ENCODE results near the gene KRT85. TPM values are rescaled to one million over a fixed set of nuclear protein-coding genes. Genes with fewer than 3 reads are reported as not detected.

Gene KRT85
- total and polyA plus RNA-seq, 10 of the 15 experiments (the other 5 are each of a cell fraction or from before 2014, with no cell fraction given), result 0.05 to 0.18 (median 0.11) TPM; not detected in 6

DNA sequence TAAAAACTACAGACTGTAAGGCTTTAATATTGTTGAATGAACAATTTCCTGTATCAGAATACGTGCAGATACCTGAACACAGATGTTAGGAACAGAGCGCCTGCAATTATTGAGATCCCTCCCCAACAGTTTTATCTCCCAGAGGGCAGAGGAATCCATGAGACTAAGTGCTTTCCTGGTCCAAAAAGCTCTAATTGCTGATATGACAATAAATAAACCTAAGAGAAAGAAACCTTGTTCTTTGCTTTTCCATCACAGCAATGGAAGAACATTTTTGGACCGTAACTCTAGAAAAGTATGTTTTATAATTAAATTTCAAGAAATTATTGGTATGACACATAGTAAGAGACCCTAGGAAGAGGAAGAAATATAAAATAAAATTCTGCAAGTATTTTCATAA lies 33.1 kb downstream of the KRT85 start:
- Histone ChIP-seq H3K4me3 (no peak overlapping the region), H3K9ac (ENCODE audit: control insufficient read depth, insufficient read depth, low read length) (no peak overlapping the region), H3K27ac (ENCODE audit: control insufficient read depth, insufficient read depth) (no peak overlapping the region), H3K9me3 (replicated peaks; ENCODE audit: control insufficient read depth, insufficient read depth, low read length) (no peaks in the 10 kb centered on the region; the same call in 2 of the 3 replicates), H3K4me2 (ENCODE audit: control insufficient read depth, insufficient read depth) (no peak overlapping the region), H3K4me1 (ENCODE audit: control insufficient read depth, insufficient read depth, low read length) (no peaks in the 10 kb centered on the region), H4K20me1 (ENCODE audit: control insufficient read depth, insufficient read depth) (no peaks in the 10 kb centered on the region), H3K27me3 (replicated peaks in 1 of 2; ENCODE audit: control insufficient read depth in 2 of 2, insufficient read depth in 2 of 2, low read length in 1 of 2) (peaks cover 0 to 2% of the 10 kb centered on the region in 2 experiments; a peak in 2 of 4 replicates), H2AFZ (ENCODE audit: control insufficient read depth, low read depth, low read length) (no peak overlapping the region), H3K79me2 (ENCODE audit: control insufficient read depth, insufficient read depth, low read length) (no peaks in the 10 kb centered on the region), H3K36me3 (ENCODE audit: control insufficient read depth in 2 of 2, insufficient read depth in 2 of 2, low read length in 1 of 2) (no peaks in the 10 kb centered on the region)
- ChIA-PET POLR2A (no interaction called here), CTCF (interaction anchor here (1.3 kb wide), 1 partner anchor 27 kb away, joined by 3 read pairs; no protein-coding TSS in a partner anchor), SMC1A (ENCODE audit: uncharacterized antibody, unreplicated experiment) (no interaction called here), RAD21 (ENCODE audit: unreplicated experiment) (no interaction called here)
- no peak for DNase-seq (ENCODE audit: low read depth, low spot score)
- WGBS (ENCODE audit: insufficient coverage, insufficient replicate concordance, low lambda C conversion rate, missing lambda C conversion rate), result 54% methylated on average over 3 of the region's 3 CpGs
- intact Hi-C loops (cut with micrococcal nuclease; ENCODE audit: unreplicated experiment), result no loop called here
- in situ Hi-C loops (cut with MboI), result no loop called here
- TF ChIP-seq ZNF217 (IDR thresholded peaks at IDR 0.05), result no peak
- TF ChIP-seq ETV6 (conservative IDR thresholded peaks at IDR 0.05 in 1 of 2, IDR thresholded peaks at IDR 0.05 in 1 of 2; ENCODE audit: borderline replicate concordance in 1 of 2, low read depth in 1 of 2), result no peak
- TF ChIP-seq YBX1 (IDR thresholded peaks at IDR 0.05), result no peak
- TF ChIP-seq HDAC6 (IDR thresholded peaks at IDR 0.05; ENCODE audit: unreplicated experiment), result no peak
- TF ChIP-seq, protein P1, sequence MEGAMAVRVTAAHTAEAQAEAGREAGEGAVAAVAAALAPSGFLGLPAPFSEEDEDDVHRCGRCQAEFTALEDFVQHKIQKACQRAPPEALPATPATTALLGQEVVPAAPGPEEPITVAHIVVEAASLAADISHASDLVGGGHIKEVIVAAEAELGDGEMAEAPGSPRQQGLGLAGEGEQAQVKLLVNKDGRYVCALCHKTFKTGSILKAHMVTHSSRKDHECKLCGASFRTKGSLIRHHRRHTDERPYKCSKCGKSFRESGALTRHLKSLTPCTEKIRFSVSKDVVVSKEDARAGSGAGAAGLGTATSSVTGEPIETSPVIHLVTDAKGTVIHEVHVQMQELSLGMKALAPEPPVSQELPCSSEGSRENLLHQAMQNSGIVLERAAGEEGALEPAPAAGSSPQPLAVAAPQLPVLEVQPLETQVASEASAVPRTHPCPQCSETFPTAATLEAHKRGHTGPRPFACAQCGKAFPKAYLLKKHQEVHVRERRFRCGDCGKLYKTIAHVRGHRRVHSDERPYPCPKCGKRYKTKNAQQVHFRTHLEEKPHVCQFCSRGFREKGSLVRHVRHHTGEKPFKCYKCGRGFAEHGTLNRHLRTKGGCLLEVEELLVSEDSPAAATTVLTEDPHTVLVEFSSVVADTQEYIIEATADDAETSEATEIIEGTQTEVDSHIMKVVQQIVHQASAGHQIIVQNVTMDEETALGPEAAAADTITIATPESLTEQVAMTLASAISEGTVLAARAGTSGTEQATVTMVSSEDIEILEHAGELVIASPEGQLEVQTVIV (IDR thresholded peaks at IDR 0.05; ENCODE audit: borderline replicate concordance, partially characterized antibody), result no peak
- TF ChIP-seq RFX5 (IDR thresholded peaks at IDR 0.05; ENCODE audit: low read depth, low read length), result no peak
- TF ChIP-seq ZNF274 (IDR thresholded peaks at IDR 0.05; ENCODE audit: insufficient read depth, insufficient read length), result no peak
- no peak for TF ChIP-seq IKZF1 (conservative IDR thresholded peaks at IDR 0.05)
- TF ChIP-seq, protein P2, sequence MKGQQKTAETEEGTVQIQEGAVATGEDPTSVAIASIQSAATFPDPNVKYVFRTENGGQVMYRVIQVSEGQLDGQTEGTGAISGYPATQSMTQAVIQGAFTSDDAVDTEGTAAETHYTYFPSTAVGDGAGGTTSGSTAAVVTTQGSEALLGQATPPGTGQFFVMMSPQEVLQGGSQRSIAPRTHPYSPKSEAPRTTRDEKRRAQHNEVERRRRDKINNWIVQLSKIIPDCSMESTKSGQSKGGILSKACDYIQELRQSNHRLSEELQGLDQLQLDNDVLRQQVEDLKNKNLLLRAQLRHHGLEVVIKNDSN (IDR thresholded peaks at IDR 0.05; ENCODE audit: borderline replicate concordance, extremely low read length, insufficient read depth, low read depth, low read length), result no peak
- no peak for TF ChIP-seq PAX8 (IDR thresholded peaks at IDR 0.05)
- BruUV-seq (replicated peaks), result no TSS peak
- FAIRE-seq, result no peak
- no peak for ATAC-seq
